ENCODE results near the gene ABTB2.

- TF ChIP-seq EZH2phosphoT487 (IDR thresholded peaks at IDR 0.05; ENCODE audit: insufficient read depth, low read depth) (no peak), EZH2 (IDR thresholded peaks at IDR 0.05; ENCODE audit: insufficient read depth, poor library complexity, severe bottlenecking) (no peak)
These were observed 173.2 kb downstream of the ABTB2 start for GRCh38 chr11:34184505-34185015.

Data from GM23248 (cell line).